DND-41 (cell line): ENCODE results near the gene MAPK7.

Experiments used
- ATAC-seq: fragments of 200-7000 bp; cut with Tn5 transposase; 3 replicates; pipeline ENCODE4 v1.9.1; 2021; ENCODE audit warnings: low read depth; ENCODE audit not compliant: insufficient read depth
- DNase-seq: peaks from one replicate; pipeline ENCODE4 v3.0.0-alpha.2; 2020
- H2AFZ ChIP-seq: 2 replicates; pipeline ENCODE4 v1.6.0; 2012; ENCODE audit warnings: low read depth, low read length
- H3K27ac ChIP-seq: 2 replicates; pipeline ENCODE4 v1.5.1; 2012; ENCODE audit warnings: low read length, inconsistent platforms
- H3K27me3 ChIP-seq: fragments of 200-600 bp; sonication (generic); 2 replicates; pipeline ENCODE4 v1.6.0; 2012; ENCODE audit warnings: low read length, mild to moderate bottlenecking, inconsistent platforms; ENCODE audit not compliant: insufficient read depth, poor library complexity
- H3K36me3 ChIP-seq: 2 replicates; pipeline ENCODE4 v1.5.1; 2012; ENCODE audit warnings: low read length, inconsistent platforms; ENCODE audit not compliant: insufficient read depth
- H3K4me1 ChIP-seq: 2 replicates; pipeline ENCODE4 v1.5.1; 2012; ENCODE audit warnings: mild to moderate bottlenecking, low read length; ENCODE audit not compliant: insufficient read depth
- H3K4me2 ChIP-seq: 2 replicates; pipeline ENCODE4 v1.6.0; 2012; ENCODE audit warnings: mild to moderate bottlenecking, moderate library complexity, low read length, inconsistent platforms; ENCODE audit not compliant: insufficient read depth
- H3K4me3 ChIP-seq, 2 experiments: fragments of 200-600 bp in 1 of 2; shearing (Covaris generic) in 1 of 2; 2 replicates each; pipeline ENCODE4 v1.5.1; 2012 to 2016; ENCODE audit warnings: inconsistent platforms in 2 of 2, low read length in 2 of 2, mild to moderate bottlenecking in 2 of 2, low read depth in 1 of 2, moderate library complexity in 1 of 2
- H3K79me2 ChIP-seq: 2 replicates; pipeline ENCODE4 v1.6.0; 2012; ENCODE audit warnings: low read length, inconsistent platforms; ENCODE audit not compliant: insufficient read depth
- H3K9ac ChIP-seq: 2 replicates; pipeline ENCODE4 v1.6.0; 2012; ENCODE audit warnings: low read depth, mild to moderate bottlenecking, inconsistent platforms, low read length, moderate library complexity
- H3K9me3 ChIP-seq: 2 replicates; pipeline ENCODE4 v1.5.1; 2012; ENCODE audit warnings: low read length, moderate library complexity, mild to moderate bottlenecking, inconsistent platforms; ENCODE audit not compliant: insufficient read depth, severe bottlenecking
- H4K20me1 ChIP-seq: 2 replicates; pipeline ENCODE4 v1.6.0; 2012; ENCODE audit warnings: low read length; ENCODE audit not compliant: insufficient read depth
- CTCF ChIP-seq: IDR thresholded peaks from 2 replicates; pipeline ENCODE4 v1.5.1; 2012; ENCODE audit warnings: borderline replicate concordance, low read length, moderate library complexity, mild to moderate bottlenecking; ENCODE audit not compliant: poor library complexity, severe bottlenecking; ENCODE audit errors: extremely low read depth
- EZH2 ChIP-seq: IDR thresholded peaks from 3 replicates; pipeline ENCODE4 v1.6.1; 2012; ENCODE audit warnings: borderline replicate concordance, low read depth, mild to moderate bottlenecking, moderate library complexity, low read length, inconsistent platforms; ENCODE audit not compliant: severe bottlenecking

Gene MAPK7

GRCh38 chr17:19334331-19334730 is 44.0 kb upstream of the MAPK7 start:
- DNase-seq (no peak), ATAC-seq (no peak)
- no peak overlapping the region for H3K9ac ChIP-seq
- H3K9me3 ChIP-seq, result no peaks in the 10 kb centered on the region
- no peaks in the 10 kb centered on the region for H3K4me1 ChIP-seq
- H4K20me1 ChIP-seq, result peaks cover 35% of the 10 kb centered on the region
- no peaks in the 10 kb centered on the region for H3K36me3 ChIP-seq
- peaks cover 34% of the 10 kb centered on the region for H3K27me3 ChIP-seq
- no peak overlapping the region for H2AFZ ChIP-seq
- H3K4me2 ChIP-seq, result no peak overlapping the region
- no peak overlapping the region for H3K27ac ChIP-seq
- TF ChIP-seq CTCF, result no peak
- no peak for TF ChIP-seq EZH2
- H3K4me3 ChIP-seq, result no peak overlapping the region
- H3K79me2 ChIP-seq, result no peaks in the 10 kb centered on the region

DNA sequence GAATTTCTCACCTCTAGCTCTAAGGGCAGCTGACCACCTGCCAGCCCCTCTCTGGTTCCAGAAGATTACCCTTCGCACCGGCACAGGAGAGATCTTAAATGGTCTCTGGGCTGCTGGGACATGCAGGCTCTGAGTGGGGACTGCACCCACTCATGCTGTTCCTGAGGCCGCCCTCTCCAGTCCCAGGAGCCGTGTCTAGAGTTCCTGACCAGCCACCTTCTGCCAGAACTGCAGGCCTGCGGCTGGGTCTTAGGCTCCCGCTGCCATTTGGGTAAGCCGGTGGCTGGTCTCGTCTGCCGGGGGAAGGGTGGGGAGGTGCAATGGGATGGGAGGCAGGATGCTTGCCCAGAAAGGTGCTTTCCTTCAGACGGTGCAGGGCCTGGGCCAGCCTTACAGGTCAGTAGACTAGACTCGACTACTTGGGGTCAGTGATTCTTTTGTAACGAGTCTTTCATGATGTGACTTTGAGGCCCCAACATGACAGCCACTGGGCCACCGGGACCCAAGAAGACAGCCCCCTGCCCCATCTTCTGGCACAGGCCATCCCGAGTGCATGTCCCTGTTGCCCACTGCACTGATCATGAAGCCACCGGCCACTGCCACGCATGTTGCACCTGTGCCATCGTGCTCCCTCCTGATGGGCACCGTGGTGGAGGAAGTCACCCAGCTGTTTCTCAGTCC is 42.2 kb upstream of the MAPK7 start:
- no peaks in the 10 kb centered on the region for H3K4me1 ChIP-seq
- H2AFZ ChIP-seq, result no peak overlapping the region
- H3K36me3 ChIP-seq, result no peaks in the 10 kb centered on the region
- no peak overlapping the region for H3K9ac ChIP-seq
- no peak overlapping the region for H3K27ac ChIP-seq
- ATAC-seq (no peak), DNase-seq (no peak)
- H3K27me3 ChIP-seq, result peaks cover 27% of the 10 kb centered on the region
- H3K4me3 ChIP-seq, result no peak overlapping the region
- H4K20me1 ChIP-seq, result peaks cover 37% of the 10 kb centered on the region
- no peak overlapping the region for H3K4me2 ChIP-seq
- no peaks in the 10 kb centered on the region for H3K79me2 ChIP-seq
- H3K9me3 ChIP-seq, result no peaks in the 10 kb centered on the region
- no peak for TF ChIP-seq EZH2
- TF ChIP-seq CTCF, result no peak

DNA sequence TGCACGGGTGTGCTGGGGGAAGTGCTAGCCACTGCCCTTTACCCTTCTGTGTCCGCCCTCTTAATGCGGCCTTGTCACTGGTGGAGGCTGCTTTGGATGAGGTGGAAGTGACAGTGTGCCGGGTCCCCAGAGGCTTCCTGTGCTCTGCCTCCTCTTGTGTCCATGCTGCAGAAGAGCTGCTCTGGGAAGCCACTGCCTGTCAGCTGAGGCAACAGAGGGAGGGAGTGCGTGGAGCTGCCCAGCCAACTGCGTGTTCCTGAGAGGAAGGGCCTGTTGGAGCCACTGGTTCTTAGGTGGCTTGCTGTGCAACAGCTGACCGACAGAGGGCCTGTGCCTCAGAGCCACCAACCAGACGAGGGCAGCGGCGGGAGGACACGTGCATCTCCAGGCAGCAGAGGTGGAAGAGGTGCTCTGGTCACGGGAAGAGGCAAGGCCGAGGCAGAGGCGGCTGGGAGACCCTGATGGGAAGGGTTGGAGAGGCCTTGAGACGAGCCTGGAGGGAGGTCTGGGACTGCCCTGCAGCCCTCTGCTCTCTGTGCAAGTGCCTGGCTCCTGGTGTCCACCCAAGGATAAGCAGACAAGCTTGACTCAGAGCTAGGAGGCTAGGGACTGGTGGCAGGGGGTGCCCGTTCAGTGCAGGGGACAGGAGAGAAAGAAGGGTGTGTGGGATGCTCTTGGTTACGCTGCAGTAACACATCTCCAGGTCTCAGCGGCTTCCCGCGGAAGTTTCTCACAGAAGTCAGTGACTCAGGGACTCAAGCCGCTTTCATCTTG is 41.2 kb upstream of the MAPK7 start:
- H4K20me1 ChIP-seq, result peaks cover 40% of the 10 kb centered on the region
- TF ChIP-seq CTCF (no peak), EZH2 (no peak)
- no peaks in the 10 kb centered on the region for H3K36me3 ChIP-seq
- no peak for DNase-seq
- H3K4me1 ChIP-seq, result no peaks in the 10 kb centered on the region
- H3K27me3 ChIP-seq, result peaks cover 21% of the 10 kb centered on the region
- H3K27ac ChIP-seq, result no peak overlapping the region
- ATAC-seq, result no peak
- no peak overlapping the region for H3K4me2 ChIP-seq
- no peak overlapping the region for H3K9ac ChIP-seq
- no peaks in the 10 kb centered on the region for H3K79me2 ChIP-seq
- H3K9me3 ChIP-seq, result no peaks in the 10 kb centered on the region
- H2AFZ ChIP-seq, result no peak overlapping the region
- H3K4me3 ChIP-seq, result no peak overlapping the region
